ENCODE data around the gene GNG12. TPM values are rescaled to one million over a fixed set of nuclear protein-coding genes. Genes with fewer than 3 reads are reported as not detected.

GNG12 gene
- polyA plus RNA-seq, 1 donor, result 105 TPM

DNA sequence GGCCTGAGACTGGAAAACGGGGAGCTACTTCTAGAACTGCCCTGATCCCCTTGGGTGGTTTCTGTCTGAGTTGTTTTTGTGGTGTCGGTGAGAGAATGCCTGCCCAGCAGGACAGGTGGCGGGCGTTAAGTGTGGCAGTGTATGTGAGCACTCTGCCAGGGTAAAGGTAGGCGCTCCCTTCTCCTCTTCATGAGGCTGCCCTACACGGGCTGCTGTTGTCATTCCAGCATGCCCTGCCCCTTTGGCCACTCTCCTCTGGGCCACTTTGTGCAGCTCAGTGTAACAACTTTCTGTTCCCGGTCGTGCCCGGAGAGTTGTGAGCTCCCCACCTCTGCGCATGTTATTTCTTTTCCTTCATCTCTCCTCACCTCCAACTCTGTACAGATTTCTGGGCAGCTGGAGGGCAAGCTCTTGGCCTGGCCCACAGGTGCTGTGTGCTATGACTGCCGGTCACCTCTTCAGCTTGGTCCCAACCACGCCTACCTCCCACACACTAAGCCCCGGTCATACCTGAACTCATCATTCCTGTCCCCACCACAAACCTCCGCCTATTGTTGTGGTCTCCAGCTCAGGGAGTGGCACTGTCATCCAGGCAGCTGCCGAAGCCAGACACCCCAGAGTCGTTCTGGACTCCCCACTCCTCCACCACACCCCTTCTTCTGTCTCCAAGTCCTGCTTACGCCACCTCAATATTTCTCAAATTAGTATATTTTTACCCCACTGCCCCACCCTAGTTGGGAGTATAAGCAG is 79.3 kb downstream of the GNG12 start:
- no peak for DNase-seq

DNA sequence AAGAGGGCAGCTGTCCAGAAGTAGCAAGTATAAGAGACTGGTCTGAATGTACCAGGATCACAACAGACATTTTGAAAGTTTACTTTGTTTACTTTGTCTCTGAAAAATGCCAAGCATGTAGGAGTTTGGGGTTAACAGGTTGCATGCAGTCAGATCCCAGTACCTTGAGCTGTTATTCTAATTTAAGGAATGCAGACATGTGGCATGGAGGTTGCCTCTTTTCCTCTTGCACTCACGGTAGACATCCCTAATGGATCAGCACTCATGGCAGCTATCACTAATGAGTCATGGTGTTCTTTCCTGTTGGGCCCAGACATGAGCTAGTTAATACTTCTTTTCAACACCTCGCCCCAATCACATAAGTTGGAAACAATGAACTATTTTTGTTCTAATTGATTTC is 81.0 kb downstream of the GNG12 start:
- DNase-seq, result no peak

DNA sequence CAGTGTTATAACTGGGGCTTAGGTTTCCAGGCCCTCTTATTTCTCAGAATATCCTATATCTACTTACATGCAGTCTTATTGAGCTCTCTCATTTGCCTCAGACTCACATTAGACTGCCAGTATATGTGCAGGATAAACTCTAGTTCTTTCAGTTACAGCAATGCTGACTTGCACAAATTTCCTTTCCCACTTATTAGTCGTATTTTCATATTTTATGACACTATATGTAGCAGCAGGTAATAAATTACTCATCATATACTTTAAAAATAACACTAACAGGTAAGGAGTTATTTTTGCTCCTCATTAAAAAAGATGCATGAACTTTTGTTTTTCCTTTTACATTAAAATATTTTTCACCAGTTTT is 82.6 kb downstream of the GNG12 start:
- no peak for DNase-seq

DNA sequence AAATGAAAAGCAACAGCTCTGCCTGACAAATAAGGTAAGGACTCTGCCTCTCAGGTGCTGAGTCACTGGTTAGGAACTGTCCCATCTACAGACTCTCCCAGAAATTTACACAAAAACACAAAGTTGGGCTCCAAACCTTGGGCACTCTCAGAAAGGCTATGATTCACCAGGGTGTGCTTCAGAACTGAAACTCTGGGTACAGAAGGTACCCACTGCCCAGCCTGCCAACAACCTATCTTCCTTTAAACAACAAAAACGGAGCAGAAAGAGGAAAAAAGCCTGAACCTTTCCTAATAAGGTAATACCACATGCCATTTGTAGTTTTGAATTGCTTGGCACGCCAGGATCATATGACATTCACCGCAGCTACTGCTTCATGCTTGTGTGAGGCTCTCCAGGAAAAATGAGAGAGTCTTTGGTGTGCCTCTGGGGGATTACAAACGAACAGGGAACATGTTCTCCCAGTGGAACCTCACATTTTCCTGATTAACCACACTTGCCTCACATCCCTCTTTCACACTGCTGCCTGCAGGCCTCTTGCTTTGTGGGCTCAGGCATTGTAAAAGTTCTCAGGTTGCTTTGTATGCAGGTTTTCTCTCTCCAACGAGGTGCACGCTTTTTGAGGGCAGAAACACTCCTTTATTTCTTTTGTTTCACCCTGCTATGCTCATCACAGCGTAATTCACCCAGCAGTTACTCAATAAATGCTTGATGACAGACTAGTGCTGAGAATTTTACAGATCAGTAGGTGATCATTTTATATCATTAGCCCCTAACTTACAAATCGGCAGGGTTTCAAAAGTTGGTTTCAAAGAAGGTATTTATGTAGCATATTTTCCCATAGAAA is 83.2 kb downstream of the GNG12 start:
- DNase-seq, result no peak

DNA sequence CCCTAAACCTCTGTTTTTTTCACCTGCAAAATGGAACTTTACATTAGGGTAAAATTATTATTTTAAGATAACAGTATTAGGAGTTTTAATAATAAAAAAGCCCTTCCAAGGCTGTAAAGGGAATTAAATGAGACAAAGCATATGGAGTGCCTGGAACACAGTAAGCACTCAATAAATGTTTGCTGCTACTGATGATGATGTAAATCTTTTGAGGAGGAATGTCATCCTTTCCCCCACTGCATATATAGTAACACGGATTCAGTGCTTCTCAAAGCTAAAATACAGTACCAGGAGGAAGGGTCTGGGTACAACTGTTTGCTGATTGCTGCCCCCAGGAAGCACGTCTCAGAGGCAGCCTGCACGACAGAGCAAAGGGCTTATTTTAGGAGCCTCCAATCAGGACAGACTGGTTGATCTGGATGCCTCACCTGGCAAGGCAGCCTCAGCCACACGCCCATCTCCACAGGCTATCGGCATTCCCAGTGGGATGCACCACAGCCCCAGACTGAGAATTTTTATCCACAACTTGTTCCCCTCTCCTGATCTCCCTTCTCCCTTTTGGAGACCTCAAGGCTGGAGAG is 83.9 kb downstream of the GNG12 start:
- no peak for DNase-seq

DNA sequence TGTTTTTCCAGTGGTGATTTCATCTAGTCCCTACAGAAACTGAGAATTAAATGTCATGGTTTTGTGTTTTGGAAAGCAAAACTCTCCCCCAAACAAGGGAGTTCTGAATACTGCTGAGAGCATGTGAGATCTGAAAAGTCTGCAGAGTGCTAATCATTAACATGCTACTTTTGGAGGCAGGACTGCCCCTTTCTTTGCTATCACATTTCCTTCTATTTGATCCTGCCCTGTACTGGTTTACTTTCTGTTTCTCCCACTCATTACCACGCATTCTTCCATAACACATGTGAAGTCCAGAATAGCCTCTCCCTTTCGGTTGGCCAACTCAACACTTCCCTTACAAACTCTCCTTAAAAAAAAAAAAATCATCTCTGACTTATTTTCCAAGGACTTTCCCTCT is 84.6 kb downstream of the GNG12 start:
- DNase-seq, result peak; percentile 70

DNA sequence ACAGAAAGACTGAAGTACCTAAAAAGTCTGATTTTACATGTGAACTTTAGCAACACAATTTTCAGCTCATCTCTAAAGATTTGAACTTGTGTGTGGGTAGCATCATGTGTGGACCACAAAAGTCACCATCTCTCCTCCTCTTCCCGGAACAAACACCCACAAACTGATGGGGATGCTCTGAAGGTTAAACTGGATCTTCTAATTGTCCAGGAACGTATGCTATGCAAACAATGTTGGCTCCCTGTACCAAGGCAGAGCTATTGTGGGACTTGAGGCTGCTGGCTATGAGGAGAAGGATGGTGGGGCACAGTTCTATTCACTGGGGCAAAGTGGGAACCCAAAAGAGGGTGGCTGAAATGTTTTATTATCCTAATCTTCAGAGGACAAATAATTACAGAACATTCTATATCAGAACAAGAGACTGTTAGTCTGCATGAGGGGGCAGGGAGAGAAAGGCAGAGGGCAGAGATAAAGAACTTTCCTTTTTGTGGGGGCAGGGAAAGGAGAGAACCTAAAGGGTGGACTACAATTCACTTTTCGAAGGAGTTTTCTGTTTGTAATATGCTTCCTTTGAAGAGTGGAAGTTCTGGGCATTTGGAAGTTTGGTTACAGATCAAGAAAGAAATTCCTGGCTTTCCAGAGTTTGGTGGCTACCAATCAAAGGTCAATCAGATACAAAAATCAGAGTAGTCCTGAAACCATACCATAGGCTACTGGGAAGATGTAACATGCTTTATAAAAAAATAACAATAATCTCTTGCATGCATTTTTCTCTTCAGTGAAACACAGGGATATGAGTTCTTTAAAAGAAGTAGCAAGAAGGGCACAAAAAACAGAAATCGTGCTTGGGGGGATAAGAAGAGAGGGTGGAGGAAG is 85.4 kb downstream of the GNG12 start:
- DNase-seq, result no peak

DNA sequence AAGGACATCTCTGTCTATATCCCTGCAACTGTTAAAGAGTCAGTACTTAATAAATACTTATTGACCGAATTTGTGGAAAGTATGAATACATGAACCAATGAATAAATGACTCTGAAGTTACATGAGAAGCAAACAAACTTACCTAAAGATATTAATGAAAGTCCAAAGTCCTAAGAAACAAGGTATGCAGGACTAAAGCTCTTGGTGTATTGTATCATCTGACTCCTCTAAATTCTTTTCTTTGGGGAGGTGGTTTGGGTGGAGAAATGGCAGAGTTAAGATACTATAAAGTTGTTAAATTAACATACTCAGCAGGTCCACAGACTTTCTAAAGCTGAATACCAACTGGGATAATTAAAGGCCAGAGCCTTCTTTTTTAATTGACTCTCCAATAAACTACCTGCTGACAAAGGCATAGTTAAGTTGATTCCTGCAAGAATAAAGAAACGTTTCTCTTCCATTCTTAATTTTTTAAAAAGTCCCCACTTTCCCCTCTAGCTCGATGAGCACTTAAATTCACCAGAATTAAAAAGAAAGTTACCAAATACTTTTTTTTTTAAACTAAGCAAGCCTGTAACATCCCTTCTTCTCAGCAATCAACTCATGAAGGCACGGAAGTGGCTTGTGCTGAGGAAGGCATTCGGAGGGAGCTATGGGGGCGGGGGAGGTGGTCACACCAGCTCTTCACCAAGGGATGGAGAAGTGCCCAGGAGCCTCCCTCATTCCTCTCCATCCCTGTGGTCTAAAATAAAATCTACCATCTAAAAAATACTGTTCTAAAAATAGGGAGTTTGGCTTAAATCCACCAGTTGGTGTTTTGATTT is 87.2 kb downstream of the GNG12 start:
- no peak for DNase-seq

DNA sequence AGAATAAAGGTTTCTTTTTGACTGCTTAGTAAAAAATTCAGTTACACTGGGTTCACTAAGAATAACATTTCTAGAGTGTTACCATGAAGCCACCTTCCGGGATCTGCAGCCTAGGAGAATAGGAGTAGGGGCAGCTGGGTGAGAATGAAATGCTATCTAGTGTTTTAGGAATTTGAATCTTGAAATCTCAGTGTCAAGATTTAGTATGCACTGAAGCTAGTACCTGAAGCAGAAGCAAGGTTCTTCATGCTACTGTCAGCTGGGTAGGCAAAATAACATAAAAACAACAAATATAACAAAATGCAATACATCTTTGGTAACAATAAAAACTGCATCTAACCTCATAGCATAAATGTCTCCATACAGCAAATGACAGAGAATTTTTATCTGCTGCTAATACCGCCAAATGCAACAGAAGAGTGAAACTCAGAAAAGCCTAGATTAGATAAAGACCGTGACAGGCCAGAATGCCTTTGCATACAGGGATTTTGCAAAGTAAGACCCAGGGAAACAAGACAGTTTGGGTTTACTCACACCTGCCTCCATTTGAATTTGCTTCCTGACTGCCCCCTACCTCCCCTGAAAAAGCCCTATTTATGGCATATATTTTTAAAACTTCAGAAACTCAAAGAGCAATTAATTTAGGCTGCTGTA is 90.1 kb downstream of the GNG12 start:
- DNase-seq, result no peak

DNA sequence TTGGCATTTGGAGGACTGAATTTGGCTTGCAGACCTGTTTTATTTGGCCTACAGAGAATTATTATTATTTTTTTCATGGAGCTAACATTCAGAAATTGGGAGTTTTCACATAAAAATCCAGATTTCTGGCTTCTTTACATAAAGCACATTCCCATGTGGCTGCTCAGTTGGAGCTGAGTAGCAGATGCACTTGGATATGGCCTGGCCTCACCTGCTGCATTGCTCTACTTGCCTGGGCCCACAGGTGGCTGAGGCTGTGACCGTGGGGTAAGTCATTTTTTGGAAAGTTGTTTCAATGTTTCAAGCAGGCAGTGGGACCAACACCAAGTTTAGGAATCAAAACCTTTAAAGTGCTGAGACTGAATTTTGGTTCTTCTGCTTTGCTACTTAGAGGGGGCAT is 91.5 kb downstream of the GNG12 start:
- no peak for DNase-seq

DNA sequence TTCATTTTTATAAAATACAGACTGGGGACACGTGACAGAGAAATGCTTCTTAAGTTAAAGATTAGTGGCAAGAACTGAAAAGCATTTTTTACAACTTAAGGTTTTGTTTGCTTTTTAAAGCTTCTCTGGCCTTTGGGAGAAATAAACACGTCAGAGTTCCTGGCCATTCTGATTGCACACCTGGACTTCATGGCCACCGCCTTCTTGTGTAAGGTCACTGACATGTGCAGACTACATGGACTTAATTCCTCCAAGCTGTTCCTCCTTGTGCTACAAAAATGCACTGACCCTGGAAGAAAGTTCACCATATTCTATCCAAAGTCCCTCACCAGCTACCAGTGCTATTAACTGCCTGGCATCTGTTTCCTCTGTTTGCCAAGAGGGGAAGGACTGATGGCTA is 92.1 kb downstream of the GNG12 start:
- DNase-seq, result no peak

DNA sequence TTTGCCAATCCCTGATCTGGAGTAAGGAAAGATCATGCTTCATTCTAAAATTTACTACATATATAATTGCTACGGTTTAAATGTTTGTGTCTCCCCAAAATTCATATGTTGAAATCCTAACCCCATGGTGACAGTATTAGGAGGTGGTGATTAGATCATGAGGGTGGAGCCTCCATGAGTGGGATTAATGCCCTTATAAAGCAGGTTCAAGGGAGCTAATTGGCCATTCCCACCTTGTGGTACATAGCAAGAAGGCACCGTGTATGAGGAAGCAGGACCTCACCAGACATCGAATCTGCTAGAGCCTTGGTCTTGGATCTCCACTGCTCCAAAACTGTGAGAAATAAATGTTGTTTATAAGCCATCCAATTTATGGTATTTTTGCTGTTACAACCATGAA is 92.7 kb downstream of the GNG12 start:
- DNase-seq, result no peak

DNA sequence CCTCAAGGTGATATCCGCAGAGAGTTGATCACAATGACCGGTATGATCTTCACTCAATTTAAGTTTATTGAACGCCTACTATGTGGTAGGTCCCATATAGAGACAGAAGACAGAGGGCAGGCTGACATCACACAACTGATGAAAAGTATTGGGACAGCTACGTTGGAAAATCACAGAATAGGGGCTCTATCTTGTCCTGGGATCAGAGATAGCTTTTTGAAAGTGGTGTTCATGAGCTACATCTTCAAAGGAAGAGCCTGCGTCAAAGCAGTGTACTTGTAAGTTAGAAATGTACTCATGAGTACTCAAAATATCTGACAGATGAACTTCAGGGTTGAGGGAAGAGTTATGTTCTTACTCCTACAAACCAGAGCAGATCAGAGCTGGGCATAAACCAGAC is 93.9 kb downstream of the GNG12 start:
- no peak for DNase-seq

DNA sequence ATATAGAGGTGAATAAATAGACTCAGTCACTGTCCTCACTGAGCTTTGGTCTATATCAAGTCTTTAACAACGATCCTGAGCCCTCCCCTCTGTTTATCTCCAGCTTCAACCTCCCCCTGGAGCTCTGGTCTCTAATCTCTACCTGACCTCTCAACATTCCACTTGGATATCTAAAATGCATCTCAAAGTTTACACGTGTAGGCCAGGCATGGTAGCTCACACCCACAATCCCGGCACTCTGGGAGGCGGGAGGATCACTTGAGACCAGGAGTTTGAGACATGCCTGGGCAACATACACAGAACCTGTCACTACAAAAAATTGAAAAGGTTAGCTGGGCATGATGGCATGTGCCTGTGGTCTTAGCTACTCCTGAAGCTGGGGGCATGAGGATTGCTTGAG is 94.9 kb downstream of the GNG12 start:
- no peak for DNase-seq

DNA sequence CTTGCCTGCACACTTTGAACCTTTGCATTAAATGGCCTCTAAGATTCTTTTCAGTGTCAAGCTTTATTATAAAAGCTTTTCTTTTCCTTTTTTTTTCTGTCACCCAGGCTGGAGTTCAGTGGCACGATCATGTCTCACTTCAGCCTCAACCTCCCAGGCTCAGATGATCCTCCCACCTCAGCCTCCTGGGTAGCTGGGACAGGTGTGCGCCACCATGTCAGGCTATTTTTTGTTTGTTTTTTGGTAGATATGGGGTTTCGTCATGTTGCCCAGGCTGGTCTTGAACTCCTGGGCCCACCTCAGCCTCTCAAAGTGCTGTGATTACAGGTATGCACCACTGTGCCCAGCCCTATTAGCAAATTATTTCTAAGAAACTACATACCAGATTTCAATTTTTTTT is 95.4 kb downstream of the GNG12 start:
- DNase-seq, result no peak

DNA sequence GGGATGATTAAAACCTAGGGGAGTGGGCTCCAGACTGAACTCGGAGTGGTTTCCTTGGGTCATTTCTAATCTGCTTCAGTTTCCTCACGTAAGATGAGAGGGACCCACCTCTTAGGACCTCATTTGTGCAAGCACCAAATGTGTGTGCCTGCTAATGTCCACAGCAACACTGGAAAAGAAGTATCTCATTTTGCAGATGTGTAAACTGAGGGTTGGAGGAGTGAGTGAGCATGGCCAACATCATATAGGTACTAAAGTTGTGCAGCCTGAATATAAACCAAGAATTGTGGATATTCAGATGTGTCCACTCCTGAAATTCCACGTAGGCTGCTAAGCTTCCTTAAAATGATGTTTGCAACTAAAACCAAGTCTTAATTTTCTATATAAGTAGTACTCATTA is 96.5 kb downstream of the GNG12 start:
- no peak for DNase-seq

DNA sequence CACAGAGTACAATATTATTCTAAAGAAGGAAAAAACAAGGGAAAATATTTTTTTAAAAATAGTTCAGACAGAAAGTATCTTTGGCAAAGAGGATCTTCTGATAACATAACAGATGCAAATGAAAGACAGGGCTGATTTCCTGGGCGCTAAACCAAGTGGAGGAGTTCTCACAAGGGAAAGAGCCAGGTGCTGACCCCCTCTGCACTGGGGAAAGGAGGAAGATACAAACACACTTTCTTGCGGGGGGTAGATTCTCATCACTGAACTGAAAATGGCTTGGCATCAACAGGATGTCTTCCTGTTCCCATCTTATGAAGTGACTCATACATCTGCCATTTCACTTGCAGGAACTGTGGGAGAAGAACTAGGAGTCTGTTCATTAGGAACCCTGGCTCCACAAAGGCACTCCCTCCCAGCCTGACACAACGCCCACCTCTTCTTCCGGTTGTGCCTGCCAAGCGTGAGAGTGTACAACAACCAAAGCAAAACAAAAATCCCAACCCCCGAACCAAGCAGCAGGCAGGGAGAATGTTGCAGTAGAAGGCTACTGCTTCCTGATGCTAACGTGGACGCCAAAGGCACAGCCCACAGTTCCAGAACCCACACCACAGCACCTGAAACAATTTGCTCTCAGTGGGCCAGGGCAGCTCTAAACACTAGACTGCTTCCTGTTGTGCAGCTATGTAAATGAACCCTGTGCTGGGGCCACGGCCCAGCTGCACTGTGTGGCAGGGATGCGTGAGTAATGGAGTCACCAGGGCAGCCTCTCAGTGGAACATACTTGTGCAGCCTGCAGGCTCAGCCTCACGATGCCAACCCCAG is 97.2 kb downstream of the GNG12 start:
- no peak for DNase-seq

DNA sequence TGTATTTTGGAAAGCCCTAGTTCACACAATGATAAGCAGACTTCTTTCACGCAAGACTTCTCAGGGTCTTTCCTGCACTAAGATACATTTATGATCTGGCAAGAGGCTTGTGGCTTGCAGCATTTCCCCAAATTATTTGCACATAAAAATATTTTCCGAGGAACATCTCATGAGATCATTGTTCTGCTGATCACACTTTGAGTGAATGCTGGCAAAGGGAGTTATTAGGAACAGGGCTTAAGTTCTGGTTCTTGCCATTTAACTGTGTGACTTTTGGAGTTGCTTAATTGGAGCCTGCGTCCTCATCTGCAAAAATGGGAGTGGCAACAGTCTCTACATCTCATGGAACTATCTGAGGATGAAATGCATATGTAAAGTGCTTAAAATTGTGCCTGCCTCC is 98.1 kb downstream of the GNG12 start:
- no peak for DNase-seq

DNA sequence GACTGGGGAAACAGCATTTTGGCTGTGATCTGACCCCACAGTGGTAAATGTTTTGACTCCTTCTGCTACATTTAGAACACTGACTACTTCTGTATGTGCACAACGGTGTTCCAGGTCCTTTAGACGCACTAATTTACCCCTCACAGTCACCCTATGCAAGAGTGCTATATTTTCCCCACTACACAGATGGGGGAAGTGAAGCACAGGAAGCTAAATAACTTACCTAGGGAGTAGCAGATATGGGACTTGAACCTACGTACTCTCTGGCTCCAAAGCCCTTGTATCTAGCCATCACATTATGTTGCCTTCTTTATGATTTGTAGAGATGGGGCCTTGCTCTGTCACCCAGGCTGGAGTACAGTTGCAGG is 99.0 kb downstream of the GNG12 start:
- no peak for DNase-seq

DNA sequence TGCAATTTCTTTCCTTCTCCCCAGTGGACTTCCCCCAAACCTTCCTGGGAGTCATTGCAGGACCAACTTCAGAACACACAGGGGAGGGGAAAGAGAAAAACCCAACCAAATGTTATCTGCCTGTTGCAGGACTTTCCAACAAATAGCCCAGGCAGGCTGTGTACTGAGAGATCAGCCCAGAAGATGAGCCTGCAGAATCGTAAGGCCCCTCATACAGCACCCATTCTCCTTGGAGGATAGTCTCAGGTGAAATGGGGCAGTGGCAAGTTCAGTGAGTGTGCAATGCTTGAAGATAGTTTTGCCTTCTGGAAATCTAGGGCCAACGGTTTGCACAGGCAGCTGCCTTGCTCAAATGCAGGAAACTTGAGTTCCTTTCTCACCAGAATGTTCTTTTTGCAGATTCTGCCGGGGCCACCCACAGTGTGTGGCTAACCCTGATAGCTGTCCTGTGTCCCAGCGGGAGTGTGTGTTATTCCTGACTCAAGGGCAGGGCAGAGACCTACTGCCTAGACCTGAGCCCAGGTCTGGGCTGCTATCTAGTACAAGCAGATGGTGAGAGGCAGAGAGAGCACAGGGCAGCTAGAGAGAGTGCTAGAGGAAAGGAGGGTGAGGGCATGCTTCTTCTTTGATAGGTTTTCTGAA is 99.5 kb downstream of the GNG12 start:
- DNase-seq, result no peak

All from left kidney (tissue), 2 donors.